ENCODE data around the gene AGT. TPM values are rescaled to one million over a fixed set of nuclear protein-coding genes. Genes with fewer than 3 reads are reported as not detected.

Gene AGT
- total RNA-seq, 1 experiment from 2014 or later, result 1.0 TPM

DNA sequence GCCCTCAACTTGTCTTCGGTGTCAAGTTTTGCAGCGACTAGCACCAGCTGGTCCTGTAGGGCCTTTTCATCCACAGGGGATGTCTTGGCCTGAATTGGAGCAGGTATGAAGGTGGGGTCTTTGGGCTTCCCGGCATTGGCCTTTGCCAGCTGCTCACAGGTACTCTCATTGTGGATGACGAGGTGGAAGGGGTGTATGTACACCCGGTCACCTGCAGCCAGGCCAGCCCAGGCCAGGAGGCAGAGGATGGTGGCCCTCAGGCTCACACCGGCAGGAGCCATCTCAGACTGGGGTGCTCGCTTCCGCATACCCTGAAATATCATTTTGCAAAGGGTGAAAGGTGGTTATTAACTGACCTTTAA lies 3.4 kb downstream of the AGT start:
- TF ChIP-seq ZNF263 (CRISPR knock-in tag; IDR thresholded peaks at IDR 0.05; ENCODE audit: low read depth) (no peak), TEAD4 (CRISPR knock-in tag; IDR thresholded peaks at IDR 0.05) (no peak), PRRX2 (CRISPR knock-in tag; IDR thresholded peaks at IDR 0.05) (no peak)
- TF ChIP-seq, protein P1, sequence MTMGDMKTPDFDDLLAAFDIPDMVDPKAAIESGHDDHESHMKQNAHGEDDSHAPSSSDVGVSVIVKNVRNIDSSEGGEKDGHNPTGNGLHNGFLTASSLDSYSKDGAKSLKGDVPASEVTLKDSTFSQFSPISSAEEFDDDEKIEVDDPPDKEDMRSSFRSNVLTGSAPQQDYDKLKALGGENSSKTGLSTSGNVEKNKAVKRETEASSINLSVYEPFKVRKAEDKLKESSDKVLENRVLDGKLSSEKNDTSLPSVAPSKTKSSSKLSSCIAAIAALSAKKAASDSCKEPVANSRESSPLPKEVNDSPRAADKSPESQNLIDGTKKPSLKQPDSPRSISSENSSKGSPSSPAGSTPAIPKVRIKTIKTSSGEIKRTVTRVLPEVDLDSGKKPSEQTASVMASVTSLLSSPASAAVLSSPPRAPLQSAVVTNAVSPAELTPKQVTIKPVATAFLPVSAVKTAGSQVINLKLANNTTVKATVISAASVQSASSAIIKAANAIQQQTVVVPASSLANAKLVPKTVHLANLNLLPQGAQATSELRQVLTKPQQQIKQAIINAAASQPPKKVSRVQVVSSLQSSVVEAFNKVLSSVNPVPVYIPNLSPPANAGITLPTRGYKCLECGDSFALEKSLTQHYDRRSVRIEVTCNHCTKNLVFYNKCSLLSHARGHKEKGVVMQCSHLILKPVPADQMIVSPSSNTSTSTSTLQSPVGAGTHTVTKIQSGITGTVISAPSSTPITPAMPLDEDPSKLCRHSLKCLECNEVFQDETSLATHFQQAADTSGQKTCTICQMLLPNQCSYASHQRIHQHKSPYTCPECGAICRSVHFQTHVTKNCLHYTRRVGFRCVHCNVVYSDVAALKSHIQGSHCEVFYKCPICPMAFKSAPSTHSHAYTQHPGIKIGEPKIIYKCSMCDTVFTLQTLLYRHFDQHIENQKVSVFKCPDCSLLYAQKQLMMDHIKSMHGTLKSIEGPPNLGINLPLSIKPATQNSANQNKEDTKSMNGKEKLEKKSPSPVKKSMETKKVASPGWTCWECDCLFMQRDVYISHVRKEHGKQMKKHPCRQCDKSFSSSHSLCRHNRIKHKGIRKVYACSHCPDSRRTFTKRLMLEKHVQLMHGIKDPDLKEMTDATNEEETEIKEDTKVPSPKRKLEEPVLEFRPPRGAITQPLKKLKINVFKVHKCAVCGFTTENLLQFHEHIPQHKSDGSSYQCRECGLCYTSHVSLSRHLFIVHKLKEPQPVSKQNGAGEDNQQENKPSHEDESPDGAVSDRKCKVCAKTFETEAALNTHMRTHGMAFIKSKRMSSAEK (CRISPR knock-in tag; IDR thresholded peaks at IDR 0.05; ENCODE audit: borderline replicate concordance), result no peak
- Mint-ChIP-seq H3K9me3 (no peaks in the 10 kb centered on the region), H3K36me3 (no peaks in the 10 kb centered on the region), H3K27ac (no peak overlapping the region), H3K4me3 (no peak overlapping the region), H3K27me3 (ENCODE audit: low read depth) (peaks cover 3% of the 10 kb centered on the region; the same call in 1 of the 2 replicates), H3K4me1 (peaks cover 8% of the 10 kb centered on the region)
- no peak for ATAC-seq
- ChIA-PET POLR2A (interaction anchor here (1.0 kb wide), 1 partner anchor 13 kb away, joined by 3 read pairs; no protein-coding TSS in a partner anchor), CTCF (no interaction called here)
- DNase-seq (ENCODE audit: low spot score), result no peak

DNA sequence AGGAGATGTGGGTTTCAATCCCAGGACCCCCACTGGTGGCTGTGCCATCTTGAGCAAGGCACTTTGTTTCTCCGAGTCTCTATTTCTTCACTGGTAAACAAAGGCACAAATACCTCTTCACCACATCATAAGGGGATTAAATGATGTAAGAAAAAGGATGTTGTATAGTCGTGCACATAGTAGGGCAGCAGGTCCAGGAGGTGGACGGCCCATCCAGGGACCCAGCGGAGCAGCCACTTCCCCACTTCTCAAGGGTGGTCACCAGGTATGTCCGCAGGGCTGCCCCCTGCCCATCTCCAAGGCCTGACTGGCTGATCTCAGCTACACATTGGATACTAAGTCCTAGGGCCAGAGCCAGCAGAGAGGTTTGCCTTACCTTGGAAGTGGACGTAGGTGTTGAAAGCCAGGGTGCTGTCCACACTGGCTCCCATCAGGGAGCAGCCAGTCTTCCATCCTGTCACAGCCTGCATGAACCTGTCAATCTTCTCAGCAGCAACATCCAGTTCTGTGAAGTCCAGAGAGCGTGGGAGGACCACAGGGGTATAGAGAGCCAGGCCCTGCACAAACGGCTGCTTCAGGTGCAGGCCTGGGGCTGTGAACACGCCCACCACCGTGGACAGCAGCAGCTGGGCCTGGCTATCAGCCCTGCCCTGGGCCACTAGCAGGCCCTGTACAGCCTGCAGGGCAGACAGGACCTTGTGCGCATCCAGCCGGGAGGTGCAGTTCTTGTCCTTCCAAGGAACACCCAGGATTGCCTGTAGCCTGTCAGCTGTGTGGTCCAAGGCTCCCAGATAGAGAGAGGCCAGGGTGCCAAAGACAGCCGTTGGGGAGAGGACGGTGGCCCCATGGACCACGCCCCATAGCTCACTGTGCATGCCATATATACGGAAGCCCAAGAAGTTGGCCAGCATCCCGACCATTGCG lies 4.0 kb downstream of the AGT start:
- H3K4me1 Mint-ChIP-seq, result peaks cover 8% of the 10 kb centered on the region
- H3K36me3 Mint-ChIP-seq, result no peaks in the 10 kb centered on the region
- no peaks in the 10 kb centered on the region for H3K9me3 Mint-ChIP-seq
- DNase-seq (ENCODE audit: low spot score) (no peak), ATAC-seq (no peak)
- POLR2A ChIA-PET, result interaction anchor here (1.0 kb wide), 1 partner anchor 13 kb away, joined by 3 read pairs; no protein-coding TSS in a partner anchor
- H3K4me3 Mint-ChIP-seq, result no peak overlapping the region
- H3K27me3 Mint-ChIP-seq (ENCODE audit: low read depth), result peaks cover 3% of the 10 kb centered on the region; the same call in 1 of the 2 replicates
- CTCF ChIA-PET, result no interaction called here
- no peak overlapping the region for H3K27ac Mint-ChIP-seq
- TF ChIP-seq, protein P2, sequence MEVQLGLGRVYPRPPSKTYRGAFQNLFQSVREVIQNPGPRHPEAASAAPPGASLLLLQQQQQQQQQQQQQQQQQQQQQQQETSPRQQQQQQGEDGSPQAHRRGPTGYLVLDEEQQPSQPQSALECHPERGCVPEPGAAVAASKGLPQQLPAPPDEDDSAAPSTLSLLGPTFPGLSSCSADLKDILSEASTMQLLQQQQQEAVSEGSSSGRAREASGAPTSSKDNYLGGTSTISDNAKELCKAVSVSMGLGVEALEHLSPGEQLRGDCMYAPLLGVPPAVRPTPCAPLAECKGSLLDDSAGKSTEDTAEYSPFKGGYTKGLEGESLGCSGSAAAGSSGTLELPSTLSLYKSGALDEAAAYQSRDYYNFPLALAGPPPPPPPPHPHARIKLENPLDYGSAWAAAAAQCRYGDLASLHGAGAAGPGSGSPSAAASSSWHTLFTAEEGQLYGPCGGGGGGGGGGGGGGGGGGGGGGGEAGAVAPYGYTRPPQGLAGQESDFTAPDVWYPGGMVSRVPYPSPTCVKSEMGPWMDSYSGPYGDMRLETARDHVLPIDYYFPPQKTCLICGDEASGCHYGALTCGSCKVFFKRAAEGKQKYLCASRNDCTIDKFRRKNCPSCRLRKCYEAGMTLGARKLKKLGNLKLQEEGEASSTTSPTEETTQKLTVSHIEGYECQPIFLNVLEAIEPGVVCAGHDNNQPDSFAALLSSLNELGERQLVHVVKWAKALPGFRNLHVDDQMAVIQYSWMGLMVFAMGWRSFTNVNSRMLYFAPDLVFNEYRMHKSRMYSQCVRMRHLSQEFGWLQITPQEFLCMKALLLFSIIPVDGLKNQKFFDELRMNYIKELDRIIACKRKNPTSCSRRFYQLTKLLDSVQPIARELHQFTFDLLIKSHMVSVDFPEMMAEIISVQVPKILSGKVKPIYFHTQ (CRISPR knock-in tag; IDR thresholded peaks at IDR 0.05), result no peak
- TF ChIP-seq NR3C1 (CRISPR knock-in tag; conservative IDR thresholded peaks at IDR 0.05; ENCODE audit: low read depth) (no peak), ZNF219 (CRISPR knock-in tag; IDR thresholded peaks at IDR 0.05; ENCODE audit: borderline replicate concordance) (no peak), EMX1 (CRISPR knock-in tag; IDR thresholded peaks at IDR 0.05) (no peak), ZBTB21 (CRISPR knock-in tag; IDR thresholded peaks at IDR 0.05; ENCODE audit: borderline replicate concordance) (no peak), SMAD3 (CRISPR knock-in tag; IDR thresholded peaks at IDR 0.05; ENCODE audit: borderline replicate concordance) (no peak), ZNF263 (CRISPR knock-in tag; IDR thresholded peaks at IDR 0.05; ENCODE audit: low read depth) (no peak), CREB1 (CRISPR knock-in tag; IDR thresholded peaks at IDR 0.05) (no peak), JUN (CRISPR knock-in tag; IDR thresholded peaks at IDR 0.05) (no peak)
- TF ChIP-seq, protein P3, sequence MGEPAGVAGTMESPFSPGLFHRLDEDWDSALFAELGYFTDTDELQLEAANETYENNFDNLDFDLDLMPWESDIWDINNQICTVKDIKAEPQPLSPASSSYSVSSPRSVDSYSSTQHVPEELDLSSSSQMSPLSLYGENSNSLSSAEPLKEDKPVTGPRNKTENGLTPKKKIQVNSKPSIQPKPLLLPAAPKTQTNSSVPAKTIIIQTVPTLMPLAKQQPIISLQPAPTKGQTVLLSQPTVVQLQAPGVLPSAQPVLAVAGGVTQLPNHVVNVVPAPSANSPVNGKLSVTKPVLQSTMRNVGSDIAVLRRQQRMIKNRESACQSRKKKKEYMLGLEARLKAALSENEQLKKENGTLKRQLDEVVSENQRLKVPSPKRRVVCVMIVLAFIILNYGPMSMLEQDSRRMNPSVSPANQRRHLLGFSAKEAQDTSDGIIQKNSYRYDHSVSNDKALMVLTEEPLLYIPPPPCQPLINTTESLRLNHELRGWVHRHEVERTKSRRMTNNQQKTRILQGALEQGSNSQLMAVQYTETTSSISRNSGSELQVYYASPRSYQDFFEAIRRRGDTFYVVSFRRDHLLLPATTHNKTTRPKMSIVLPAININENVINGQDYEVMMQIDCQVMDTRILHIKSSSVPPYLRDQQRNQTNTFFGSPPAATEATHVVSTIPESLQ (CRISPR knock-in tag; IDR thresholded peaks at IDR 0.05), result no peak
- TF ChIP-seq, protein P4, sequence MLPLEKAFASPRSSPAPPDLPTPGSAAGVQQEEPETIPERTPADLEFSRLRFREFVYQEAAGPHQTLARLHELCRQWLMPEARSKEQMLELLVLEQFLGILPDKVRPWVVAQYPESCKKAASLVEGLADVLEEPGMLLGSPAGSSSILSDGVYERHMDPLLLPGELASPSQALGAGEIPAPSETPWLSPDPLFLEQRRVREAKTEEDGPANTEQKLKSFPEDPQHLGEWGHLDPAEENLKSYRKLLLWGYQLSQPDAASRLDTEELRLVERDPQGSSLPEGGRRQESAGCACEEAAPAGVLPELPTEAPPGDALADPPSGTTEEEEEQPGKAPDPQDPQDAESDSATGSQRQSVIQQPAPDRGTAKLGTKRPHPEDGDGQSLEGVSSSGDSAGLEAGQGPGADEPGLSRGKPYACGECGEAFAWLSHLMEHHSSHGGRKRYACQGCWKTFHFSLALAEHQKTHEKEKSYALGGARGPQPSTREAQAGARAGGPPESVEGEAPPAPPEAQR (CRISPR knock-in tag; IDR thresholded peaks at IDR 0.05), result no peak
- TF ChIP-seq, protein P5, sequence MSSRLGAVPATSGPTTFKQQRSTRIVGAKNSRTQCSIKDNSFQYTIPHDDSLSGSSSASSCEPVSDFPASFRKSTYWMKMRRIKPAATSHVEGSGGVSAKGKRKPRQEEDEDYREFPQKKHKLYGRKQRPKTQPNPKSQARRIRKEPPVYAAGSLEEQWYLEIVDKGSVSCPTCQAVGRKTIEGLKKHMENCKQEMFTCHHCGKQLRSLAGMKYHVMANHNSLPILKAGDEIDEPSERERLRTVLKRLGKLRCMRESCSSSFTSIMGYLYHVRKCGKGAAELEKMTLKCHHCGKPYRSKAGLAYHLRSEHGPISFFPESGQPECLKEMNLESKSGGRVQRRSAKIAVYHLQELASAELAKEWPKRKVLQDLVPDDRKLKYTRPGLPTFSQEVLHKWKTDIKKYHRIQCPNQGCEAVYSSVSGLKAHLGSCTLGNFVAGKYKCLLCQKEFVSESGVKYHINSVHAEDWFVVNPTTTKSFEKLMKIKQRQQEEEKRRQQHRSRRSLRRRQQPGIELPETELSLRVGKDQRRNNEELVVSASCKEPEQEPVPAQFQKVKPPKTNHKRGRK (CRISPR knock-in tag; IDR thresholded peaks at IDR 0.05; ENCODE audit: borderline replicate concordance), result no peak
- TF ChIP-seq, protein P6, sequence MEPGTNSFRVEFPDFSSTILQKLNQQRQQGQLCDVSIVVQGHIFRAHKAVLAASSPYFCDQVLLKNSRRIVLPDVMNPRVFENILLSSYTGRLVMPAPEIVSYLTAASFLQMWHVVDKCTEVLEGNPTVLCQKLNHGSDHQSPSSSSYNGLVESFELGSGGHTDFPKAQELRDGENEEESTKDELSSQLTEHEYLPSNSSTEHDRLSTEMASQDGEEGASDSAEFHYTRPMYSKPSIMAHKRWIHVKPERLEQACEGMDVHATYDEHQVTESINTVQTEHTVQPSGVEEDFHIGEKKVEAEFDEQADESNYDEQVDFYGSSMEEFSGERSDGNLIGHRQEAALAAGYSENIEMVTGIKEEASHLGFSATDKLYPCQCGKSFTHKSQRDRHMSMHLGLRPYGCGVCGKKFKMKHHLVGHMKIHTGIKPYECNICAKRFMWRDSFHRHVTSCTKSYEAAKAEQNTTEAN (CRISPR knock-in tag; IDR thresholded peaks at IDR 0.05), result no peak
- TF ChIP-seq, protein P7, sequence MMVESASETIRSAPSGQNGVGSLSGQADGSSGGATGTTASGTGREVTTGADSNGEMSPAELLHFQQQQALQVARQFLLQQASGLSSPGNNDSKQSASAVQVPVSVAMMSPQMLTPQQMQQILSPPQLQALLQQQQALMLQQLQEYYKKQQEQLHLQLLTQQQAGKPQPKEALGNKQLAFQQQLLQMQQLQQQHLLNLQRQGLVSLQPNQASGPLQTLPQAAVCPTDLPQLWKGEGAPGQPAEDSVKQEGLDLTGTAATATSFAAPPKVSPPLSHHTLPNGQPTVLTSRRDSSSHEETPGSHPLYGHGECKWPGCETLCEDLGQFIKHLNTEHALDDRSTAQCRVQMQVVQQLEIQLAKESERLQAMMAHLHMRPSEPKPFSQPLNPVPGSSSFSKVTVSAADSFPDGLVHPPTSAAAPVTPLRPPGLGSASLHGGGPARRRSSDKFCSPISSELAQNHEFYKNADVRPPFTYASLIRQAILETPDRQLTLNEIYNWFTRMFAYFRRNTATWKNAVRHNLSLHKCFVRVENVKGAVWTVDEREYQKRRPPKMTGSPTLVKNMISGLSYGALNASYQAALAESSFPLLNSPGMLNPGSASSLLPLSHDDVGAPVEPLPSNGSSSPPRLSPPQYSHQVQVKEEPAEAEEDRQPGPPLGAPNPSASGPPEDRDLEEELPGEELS (CRISPR knock-in tag; IDR thresholded peaks at IDR 0.05), result no peak
